Subcutaneous abdominal adipose tissue (tissue), 5 donors: ENCODE measurements around the gene PIGBOS1.

Experiments used
- H3K27ac ChIP-seq: one replicate; pipeline ENCODE4 v1.7.0; 2013; ENCODE audit warnings: low read depth, mild to moderate bottlenecking, inconsistent platforms, low read length, moderate library complexity
- H3K27me3 ChIP-seq, 5 donors: one replicate each; pipeline ENCODE4 v1.7.0; 2013; ENCODE audit warnings: low read length in 5 of 5, inconsistent platforms in 1 of 5; ENCODE audit not compliant: control insufficient read depth in 5 of 5, insufficient read depth in 4 of 5
- H3K36me3 ChIP-seq, 5 donors: one replicate each; pipeline ENCODE4 v1.7.0; 2013; ENCODE audit warnings: low read length in 5 of 5; ENCODE audit not compliant: control insufficient read depth in 5 of 5, insufficient read depth in 5 of 5
- H3K4me1 ChIP-seq, 5 donors: one replicate each; pipeline ENCODE4 v1.7.0; 2013; ENCODE audit warnings: low read length in 5 of 5, mild to moderate bottlenecking in 3 of 5, moderate library complexity in 1 of 5; ENCODE audit not compliant: control insufficient read depth in 5 of 5, insufficient read depth in 5 of 5
- H3K4me3 ChIP-seq, 5 donors: one replicate each; pipeline ENCODE4 v1.7.0; 2013; ENCODE audit warnings: low read length in 5 of 5, low read depth in 1 of 5
- H3K9ac ChIP-seq, 5 donors: one replicate each; pipeline ENCODE4 v1.7.0; 2013; ENCODE audit warnings: low read length in 5 of 5, mild to moderate bottlenecking in 4 of 5, moderate library complexity in 3 of 5
- H3K9me3 ChIP-seq, 5 donors: one replicate each; pipeline ENCODE4 v1.7.0; 2013; ENCODE audit warnings: low read length in 5 of 5; ENCODE audit not compliant: control insufficient read depth in 5 of 5
- donor health status: healthy.
- donor health status: healthy.
- donor health status: healthy.
- donor health status: healthy.
- donor health status: healthy.

Gene PIGBOS1, protein sequence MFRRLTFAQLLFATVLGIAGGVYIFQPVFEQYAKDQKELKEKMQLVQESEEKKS

DNA sequence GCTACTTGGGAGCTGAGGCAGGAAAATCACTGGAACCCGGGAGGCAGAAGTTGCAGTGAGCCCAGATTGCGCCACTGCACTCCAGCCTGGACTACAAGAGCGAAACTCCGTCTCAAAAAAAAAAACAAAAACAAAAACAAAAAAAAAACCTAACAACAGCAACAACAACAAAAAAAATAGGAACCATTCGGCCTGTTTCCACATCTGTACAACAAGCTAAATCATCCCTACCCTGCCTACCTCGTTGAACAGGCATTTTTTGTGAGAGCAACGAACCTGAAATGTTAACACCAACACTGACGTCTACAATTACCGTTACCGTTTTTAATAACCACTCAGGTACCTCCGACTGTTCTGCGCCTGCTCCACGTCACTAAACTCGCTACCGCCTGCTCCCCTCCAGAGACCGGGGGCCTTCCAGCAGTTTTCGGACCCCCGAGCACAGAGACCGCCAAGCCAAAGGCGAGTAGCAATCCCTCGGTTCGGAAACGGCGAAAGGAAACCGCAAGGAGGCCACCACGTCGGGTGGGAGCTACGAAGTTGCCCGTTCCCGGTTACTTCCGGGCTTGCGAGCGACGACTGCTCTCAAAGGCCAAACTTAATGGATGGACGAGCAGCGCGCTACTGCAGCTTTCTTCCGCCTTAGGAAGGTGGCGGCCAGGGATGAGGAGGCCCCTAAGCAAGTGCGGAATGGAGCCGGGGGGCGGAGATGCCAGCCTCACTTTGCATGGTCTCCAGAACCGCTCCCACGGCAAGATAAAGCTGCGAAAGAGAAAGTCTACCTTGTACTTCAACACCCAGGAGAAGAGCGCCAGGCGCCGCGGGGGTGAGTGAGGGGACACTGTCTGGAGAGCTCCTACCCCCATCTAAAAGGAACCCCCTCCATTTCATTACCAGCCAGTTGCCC is at the start of gene PIGBOS1, which contains the start of gene PIGB:
TSS of gene PIGBOS1 (minus strand) at position 536 of the 907 bp plus-strand sequence. CDS start 1,331 bp downstream, outside the sequence.
TSS of gene PIGB (plus strand) at position 635 of the 907 bp plus-strand sequence. CDS start at position 664, 29 bp downstream.
- H3K4me1 ChIP-seq = peaks cover 0 to 25% (median 22%) of the 10 kb centered on the region in 5 donors
- no peaks in the 10 kb centered on the region for H3K27me3 ChIP-seq
- H3K27ac ChIP-seq = peak within 1 kb of the TSS; percentile 96
- no peaks in the 10 kb centered on the region for H3K9me3 ChIP-seq
- H3K36me3 ChIP-seq = no peaks in the 10 kb centered on the region
- peak within 1 kb of the TSS; percentile 89 to 100 (median 99) for H3K9ac ChIP-seq
- H3K4me3 ChIP-seq = peak within 1 kb of the TSS; percentile 85 to 99 (median 98)

DNA sequence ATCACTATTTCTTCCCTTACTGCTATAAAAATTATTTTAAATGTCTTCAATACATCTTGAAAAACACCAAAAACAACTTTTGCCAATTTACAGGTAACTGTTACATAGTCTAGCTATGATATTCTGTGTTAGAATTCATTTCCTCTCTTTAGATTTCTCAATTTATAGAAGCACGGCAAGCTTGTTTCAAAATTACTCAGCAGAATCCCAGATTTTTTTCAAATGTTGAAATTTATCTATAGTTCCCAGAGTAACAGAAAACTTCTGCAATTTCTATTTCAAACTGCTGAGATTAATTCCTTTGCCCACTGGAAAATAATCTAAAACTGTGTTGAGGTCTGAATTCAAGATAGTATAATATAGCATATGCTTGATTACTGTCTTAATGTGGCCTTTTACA is 48.1 kb upstream of the PIGBOS1 start:
- H3K27me3 ChIP-seq = no peaks in the 10 kb centered on the region
- peaks cover 0 to under 1% (median 0%) of the 10 kb centered on the region in 5 donors for H3K4me1 ChIP-seq
- peaks cover 12 to 47% (median 37%) of the 10 kb centered on the region in 5 donors for H3K36me3 ChIP-seq
- H3K27ac ChIP-seq = no peak overlapping the region
- no peak overlapping the region for H3K4me3 ChIP-seq
- H3K9me3 ChIP-seq = no peaks in the 10 kb centered on the region
- no peak overlapping the region for H3K9ac ChIP-seq

DNA sequence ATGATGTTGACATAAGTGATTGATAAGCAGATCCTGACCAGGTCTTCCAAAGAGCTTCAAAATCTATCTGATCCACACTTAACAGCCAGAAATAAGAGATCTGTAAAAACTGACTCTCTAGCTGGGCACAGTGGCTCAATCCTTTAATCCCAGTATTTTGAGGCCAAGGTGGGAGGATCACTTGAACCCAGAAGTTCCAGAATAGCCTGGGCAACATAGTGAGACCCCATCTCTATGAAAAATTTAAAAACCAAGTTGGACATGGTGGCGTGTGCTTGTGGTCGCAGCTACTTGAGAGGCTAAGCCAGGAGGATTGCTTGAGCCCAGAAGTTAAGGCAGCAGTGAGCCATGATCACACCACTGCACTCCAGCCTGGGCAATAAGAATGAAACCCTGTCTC is 43.7 kb upstream of the PIGBOS1 start:
- H3K4me3 ChIP-seq = no peak overlapping the region
- H3K27ac ChIP-seq = no peak overlapping the region
- H3K36me3 ChIP-seq = peaks cover 15 to 42% (median 29%) of the 10 kb centered on the region in 5 donors
- H3K4me1 ChIP-seq = no peaks in the 10 kb centered on the region
- no peaks in the 10 kb centered on the region for H3K27me3 ChIP-seq
- H3K9me3 ChIP-seq = no peaks in the 10 kb centered on the region
- no peak overlapping the region for H3K9ac ChIP-seq

DNA sequence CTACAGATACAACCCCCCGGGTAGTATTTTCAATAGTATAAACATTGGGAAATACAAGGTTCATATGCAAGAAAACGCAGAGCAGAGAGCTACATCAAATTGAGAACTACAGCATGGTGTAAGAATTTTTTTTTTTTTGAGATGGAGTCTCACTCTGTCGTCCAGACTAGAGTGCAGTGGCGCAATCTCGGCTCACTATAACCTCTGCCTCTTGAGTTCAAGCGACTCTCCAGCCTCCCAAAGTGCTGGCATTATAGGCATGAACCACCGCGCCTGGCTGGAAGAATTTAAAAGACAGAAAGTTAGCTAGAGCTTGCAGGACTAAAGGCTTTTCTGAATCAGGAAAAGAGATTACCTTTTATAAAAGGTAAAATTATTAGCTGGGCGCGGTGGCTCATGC is 42.1 kb upstream of the PIGBOS1 start:
- Histone ChIP-seq H3K27ac (no peak overlapping the region), H3K4me1 (no peaks in the 10 kb centered on the region), H3K9me3 (no peaks in the 10 kb centered on the region), H3K9ac (no peak overlapping the region), H3K27me3 (no peaks in the 10 kb centered on the region), H3K36me3 (peaks cover 15 to 48% (median 37%) of the 10 kb centered on the region in 5 donors), H3K4me3 (no peak overlapping the region)

DNA sequence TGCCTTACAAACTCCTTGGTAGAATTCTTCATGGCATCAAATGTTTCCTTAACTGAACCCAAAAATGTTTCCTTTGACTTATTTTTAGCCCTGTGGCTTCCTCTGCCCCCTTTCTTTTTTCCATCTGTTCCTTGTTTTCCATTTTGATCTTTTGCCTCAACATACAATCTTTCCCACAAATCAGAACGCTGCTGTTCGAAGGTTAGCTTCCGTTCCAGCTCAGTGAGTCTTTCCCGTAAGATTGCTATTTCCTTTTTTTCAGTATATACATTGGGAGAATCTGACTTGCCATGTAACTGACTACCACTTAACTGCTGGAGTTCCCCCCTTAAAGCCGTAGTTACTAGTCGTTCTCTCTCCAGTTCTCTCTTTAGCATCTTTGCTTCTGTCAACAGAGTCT is 41.3 kb upstream of the PIGBOS1 start:
- H3K9me3 ChIP-seq = no peaks in the 10 kb centered on the region
- H3K9ac ChIP-seq = no peak overlapping the region
- no peaks in the 10 kb centered on the region for H3K27me3 ChIP-seq
- peaks cover 15 to 55% (median 41%) of the 10 kb centered on the region in 5 donors for H3K36me3 ChIP-seq
- H3K4me1 ChIP-seq = no peaks in the 10 kb centered on the region
- no peak overlapping the region for H3K4me3 ChIP-seq
- H3K27ac ChIP-seq = no peak overlapping the region

DNA sequence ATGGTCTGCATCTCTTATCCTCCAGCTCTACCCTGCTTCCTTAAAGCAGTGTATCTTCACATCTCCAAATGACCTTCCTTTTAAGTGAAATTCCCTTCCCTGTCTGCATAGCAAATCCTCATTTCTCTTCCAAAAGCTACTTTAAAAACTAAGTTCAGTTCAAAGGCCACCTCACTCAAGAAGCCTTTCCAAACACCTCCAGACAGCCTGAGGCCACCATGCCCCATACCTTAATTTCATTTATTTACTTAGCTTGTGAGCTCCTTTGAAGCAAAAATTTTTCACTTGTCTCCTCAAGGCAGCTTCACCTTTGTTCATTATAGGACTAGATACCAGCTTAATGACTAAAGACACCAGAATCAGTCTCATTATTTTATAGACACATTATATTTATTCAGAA is 39.5 kb upstream of the PIGBOS1 start:
- no peaks in the 10 kb centered on the region for H3K27me3 ChIP-seq
- H3K4me3 ChIP-seq = no peak overlapping the region
- no peak overlapping the region for H3K9ac ChIP-seq
- peaks cover 15 to 55% (median 38%) of the 10 kb centered on the region in 5 donors for H3K36me3 ChIP-seq
- H3K27ac ChIP-seq = no peak overlapping the region
- H3K9me3 ChIP-seq = no peaks in the 10 kb centered on the region
- H3K4me1 ChIP-seq = no peaks in the 10 kb centered on the region

DNA sequence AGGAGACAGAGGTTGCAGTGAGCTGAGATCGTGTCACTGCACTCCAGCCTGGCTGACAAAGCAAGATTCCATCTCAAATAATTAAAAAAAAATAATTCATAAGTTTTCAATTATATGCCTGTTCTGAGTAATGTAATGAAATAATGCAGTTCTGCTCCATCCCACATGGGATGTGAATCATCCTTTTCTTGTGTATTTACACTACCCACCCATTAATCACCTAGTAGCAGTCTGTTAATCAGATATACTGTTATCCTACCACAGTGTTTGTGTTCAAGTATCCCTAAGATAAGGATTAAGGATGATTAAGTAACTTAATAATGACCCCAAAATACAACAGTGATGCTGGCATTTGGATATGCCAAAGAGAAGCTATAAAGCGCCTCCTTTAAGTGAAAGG is 38.9 kb upstream of the PIGBOS1 start:
- Histone ChIP-seq H3K4me1 (no peaks in the 10 kb centered on the region), H3K9ac (no peak overlapping the region), H3K27ac (no peak overlapping the region), H3K9me3 (no peaks in the 10 kb centered on the region), H3K4me3 (no peak overlapping the region), H3K36me3 (peaks cover 15 to 50% (median 35%) of the 10 kb centered on the region in 5 donors), H3K27me3 (no peaks in the 10 kb centered on the region)

DNA sequence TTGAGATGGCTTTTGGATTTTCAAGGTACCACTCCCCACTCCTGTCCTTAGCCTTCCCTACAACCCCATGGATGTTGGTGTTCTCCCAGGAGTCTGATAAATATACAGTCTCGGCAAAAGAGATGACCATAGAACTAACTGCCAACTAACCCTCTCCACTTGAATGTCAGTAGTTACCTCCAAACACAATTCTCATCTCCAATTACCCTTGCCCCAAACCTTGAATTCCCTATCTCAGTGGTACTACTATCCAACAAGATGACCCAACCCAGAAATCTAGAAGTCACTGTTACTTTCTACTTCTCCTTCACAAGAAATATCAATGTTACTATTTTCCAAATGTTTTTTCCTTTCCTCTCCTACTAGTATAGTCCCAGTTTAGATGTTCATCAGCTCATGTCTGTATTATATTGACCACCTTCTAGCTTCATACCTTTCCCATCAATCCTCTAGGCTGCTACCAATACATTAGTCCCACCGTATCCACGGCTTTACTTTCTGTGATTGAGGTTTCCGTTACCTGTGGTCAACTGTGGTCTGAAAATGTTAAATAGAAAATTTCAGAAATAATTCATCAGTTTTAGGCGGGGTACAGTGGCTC is 38.2 kb upstream of the PIGBOS1 start:
- Histone ChIP-seq H3K4me3 (no peak overlapping the region), H3K9ac (no peak overlapping the region), H3K9me3 (no peaks in the 10 kb centered on the region), H3K27ac (no peak overlapping the region), H3K36me3 (peaks cover 10 to 50% (median 35%) of the 10 kb centered on the region in 5 donors), H3K27me3 (no peaks in the 10 kb centered on the region), H3K4me1 (no peaks in the 10 kb centered on the region)

DNA sequence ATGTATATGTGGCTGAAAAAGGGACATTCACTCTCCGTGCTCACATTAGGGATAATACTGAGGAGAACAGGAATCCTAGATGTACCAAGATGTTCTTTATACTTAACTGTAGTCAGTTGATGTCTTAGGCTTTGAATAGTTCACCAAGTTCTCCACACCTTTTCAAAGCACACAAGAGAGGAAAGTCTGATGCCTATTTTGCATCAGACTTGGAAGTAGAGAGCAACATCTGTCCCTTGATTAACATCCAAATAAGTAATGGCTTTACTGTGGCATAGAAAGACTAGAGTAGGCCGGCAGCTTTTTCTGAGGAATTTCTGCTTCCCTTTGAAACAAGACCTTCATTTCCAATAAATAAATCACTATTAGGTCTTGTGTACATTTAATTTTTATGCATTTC is 34.1 kb upstream of the PIGBOS1 start:
- peaks cover 3 to 35% (median 29%) of the 10 kb centered on the region in 5 donors for H3K36me3 ChIP-seq
- H3K9ac ChIP-seq = no peak overlapping the region
- no peaks in the 10 kb centered on the region for H3K27me3 ChIP-seq
- no peaks in the 10 kb centered on the region for H3K9me3 ChIP-seq
- H3K4me3 ChIP-seq = no peak overlapping the region
- H3K4me1 ChIP-seq = no peaks in the 10 kb centered on the region
- H3K27ac ChIP-seq = no peak overlapping the region

DNA sequence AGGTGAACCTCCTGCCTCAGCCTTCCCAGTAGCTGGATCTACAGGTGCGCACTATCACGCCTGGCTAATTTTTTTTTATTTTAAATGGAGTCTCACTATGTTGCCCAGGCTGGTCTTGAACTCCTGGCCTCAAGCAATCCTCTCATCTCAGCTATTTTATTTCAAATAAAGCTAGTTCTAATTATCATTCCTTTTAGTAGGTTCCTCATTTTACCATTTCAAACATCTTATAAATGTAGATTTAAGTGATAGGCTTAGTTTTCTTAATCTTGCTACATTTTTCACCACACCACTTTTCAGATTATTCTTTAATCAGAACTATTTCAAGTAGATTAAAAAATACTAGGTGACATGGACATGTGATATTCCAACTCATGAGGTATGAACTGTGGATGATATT is 30.4 kb upstream of the PIGBOS1 start:
- Histone ChIP-seq H3K9me3 (no peaks in the 10 kb centered on the region), H3K27ac (no peak overlapping the region), H3K4me1 (peaks cover 0 to 3% (median 1%) of the 10 kb centered on the region in 5 donors), H3K36me3 (peaks cover 0 to 13% (median 9%) of the 10 kb centered on the region in 5 donors), H3K4me3 (no peak overlapping the region), H3K9ac (no peak overlapping the region), H3K27me3 (no peaks in the 10 kb centered on the region)
